ENCODE measurements around the gene PDCL3. TPM values are rescaled to one million over a fixed set of nuclear protein-coding genes. Genes with fewer than 3 reads are reported as not detected.

PDCL3 gene
- polyA plus RNA-seq, 1 donor (not counting 4 experiments of a cell fraction or from before 2014, with no cell fraction given): 42.2 TPM

- no peak overlapping the region for H3K4me2 ChIP-seq (ENCODE audit: control insufficient read depth, extremely low read depth, insufficient read depth, low read depth, low read length)
- H3K79me2 ChIP-seq (ENCODE audit: control insufficient read depth, insufficient read depth, low read length): no peaks in the 10 kb centered on the region
- FAIRE-seq: no peak
- H3K36me3 ChIP-seq (ENCODE audit: control insufficient read depth in 2 of 2, extremely low read depth in 1 of 2, insufficient read depth in 2 of 2, low read length in 2 of 2): no peaks in the 10 kb centered on the region
- H4K20me1 ChIP-seq (ENCODE audit: control insufficient read depth, extremely low read depth, insufficient read depth, low read length): no peaks in the 10 kb centered on the region
- TF ChIP-seq EZH2 (IDR thresholded peaks at IDR 0.05; ENCODE audit: low read length) (no peak), CTCF (optimal IDR thresholded peaks at IDR 0.05 in 1 of 3, IDR thresholded peaks at IDR 0.05 in 1 of 3, conservative IDR thresholded peaks at IDR 0.05 in 1 of 3; ENCODE audit: extremely low read depth in 1 of 3, insufficient read depth in 2 of 3, low read length in 3 of 3) (no peak)
- no peaks in the 10 kb centered on the region for H3K27me3 ChIP-seq (ENCODE audit: control insufficient read depth, extremely low read depth, insufficient read depth, low read length)
- dilution Hi-C loops (cut with MboI; ENCODE audit: extremely low pct_ligation_motif_present, low sequenced_read_pairs): no loop called here
- no peak overlapping the region for H3K27ac ChIP-seq (ENCODE audit: control insufficient read depth, insufficient read depth, low read length)
- H2AFZ ChIP-seq (ENCODE audit: control insufficient read depth, low read length): no peak overlapping the region
- H3K4me3 ChIP-seq (ENCODE audit: control insufficient read depth in 2 of 3, extremely low read depth in 1 of 3, insufficient read depth in 2 of 3, low read depth in 1 of 3, low read length in 3 of 3): no peak overlapping the region
- no peak overlapping the region for H3K9ac ChIP-seq (ENCODE audit: control insufficient read depth, extremely low read depth, insufficient read depth, low read length)
- H3K9me3 ChIP-seq (ENCODE audit: control insufficient read depth, low read depth, low read length): no peaks in the 10 kb centered on the region
- H3K9me1 ChIP-seq (ENCODE audit: control insufficient read depth, extremely low read depth, insufficient read depth, low read length): no peaks in the 10 kb centered on the region
- no peaks in the 10 kb centered on the region for H3K4me1 ChIP-seq (ENCODE audit: control insufficient read depth, extremely low read depth, insufficient read depth, low read length)
- no peak for DNase-seq (ENCODE audit: low read depth, low spot score)
Observed at GRCh38 chr2:100541404-100541803, 21.4 kb upstream of the PDCL3 start.

- Histone ChIP-seq H3K4me1 (ENCODE audit: control insufficient read depth, extremely low read depth, insufficient read depth, low read length) (no peaks in the 10 kb centered on the region), H3K9me1 (ENCODE audit: control insufficient read depth, extremely low read depth, insufficient read depth, low read length) (no peaks in the 10 kb centered on the region), H3K4me3 (ENCODE audit: control insufficient read depth in 2 of 3, extremely low read depth in 1 of 3, insufficient read depth in 2 of 3, low read depth in 1 of 3, low read length in 3 of 3) (no peak overlapping the region), H3K27ac (ENCODE audit: control insufficient read depth, insufficient read depth, low read length) (no peak overlapping the region), H3K4me2 (ENCODE audit: control insufficient read depth, extremely low read depth, insufficient read depth, low read depth, low read length) (no peak overlapping the region), H3K79me2 (ENCODE audit: control insufficient read depth, insufficient read depth, low read length) (no peaks in the 10 kb centered on the region), H3K27me3 (ENCODE audit: control insufficient read depth, extremely low read depth, insufficient read depth, low read length) (no peaks in the 10 kb centered on the region), H2AFZ (ENCODE audit: control insufficient read depth, low read length) (no peak overlapping the region), H3K9me3 (ENCODE audit: control insufficient read depth, low read depth, low read length) (no peaks in the 10 kb centered on the region), H3K36me3 (ENCODE audit: control insufficient read depth in 2 of 2, extremely low read depth in 1 of 2, insufficient read depth in 2 of 2, low read length in 2 of 2) (no peaks in the 10 kb centered on the region), H4K20me1 (ENCODE audit: control insufficient read depth, extremely low read depth, insufficient read depth, low read length) (no peaks in the 10 kb centered on the region), H3K9ac (ENCODE audit: control insufficient read depth, extremely low read depth, insufficient read depth, low read length) (no peak overlapping the region)
- DNase-seq (ENCODE audit: low read depth, low spot score) (no peak), FAIRE-seq (no peak)
- dilution Hi-C loops (cut with MboI; ENCODE audit: extremely low pct_ligation_motif_present, low sequenced_read_pairs): no loop called here
- no peak for TF ChIP-seq CTCF (optimal IDR thresholded peaks at IDR 0.05 in 1 of 3, IDR thresholded peaks at IDR 0.05 in 1 of 3, conservative IDR thresholded peaks at IDR 0.05 in 1 of 3; ENCODE audit: extremely low read depth in 1 of 3, insufficient read depth in 2 of 3, low read length in 3 of 3)
- no peak for TF ChIP-seq EZH2 (IDR thresholded peaks at IDR 0.05; ENCODE audit: low read length)
Observed at GRCh38 chr2:100542418-100542817, 20.4 kb upstream of the PDCL3 start.

Data from keratinocyte (primary cell).